GM21723 (cell line): ENCODE measurements around the gene YTHDF2.
"Not testable (repeated sequence)": the region's sequence is repeated elsewhere in the genome, so short reads cannot be mapped to it uniquely, and the experiment has no call there.

ENCODE experiments used
- ATAC-seq: cut with Tn5 transposase; IDR thresholded peaks from one replicate; pipeline ENCODE4 v1.9.1; 2021; ENCODE audit warnings: mild to moderate bottlenecking, moderate library complexity; ENCODE audit not compliant: unreplicated experiment

YTHDF2 gene

GRCh38 chr1:28736450-28737306 lies at the start of gene YTHDF2:
Gene YTHDF2 (plus strand): TSS chr1:28736940. CDS start chr1:28737121, 181 bp downstream.
- peak; percentile 84 for ATAC-seq

DNA sequence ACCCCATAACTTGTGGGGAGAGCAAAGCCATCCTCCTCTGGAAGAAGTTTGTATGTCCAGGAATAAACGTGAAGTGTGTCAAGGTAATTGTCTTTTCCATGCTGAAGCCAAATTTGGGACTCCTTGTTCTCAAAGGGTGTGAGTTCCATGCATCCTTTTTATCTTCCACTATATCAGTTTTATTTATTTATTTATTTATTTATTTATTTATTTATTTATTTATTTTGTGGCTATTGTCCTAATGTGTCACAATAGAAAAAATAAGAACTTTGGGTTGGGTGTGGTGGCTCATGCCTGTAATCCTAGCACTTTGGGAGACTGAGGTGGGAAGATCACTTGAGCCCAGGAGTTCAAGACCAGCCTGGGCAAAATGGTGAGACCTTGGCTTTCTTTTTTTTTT lies 45.1 kb upstream of the YTHDF2 start:
- not testable (repeated sequence) for ATAC-seq

GRCh38 chr1:28703629-28704028 lies 33.1 kb upstream of the YTHDF2 start:
- ATAC-seq, result no peak

DNA sequence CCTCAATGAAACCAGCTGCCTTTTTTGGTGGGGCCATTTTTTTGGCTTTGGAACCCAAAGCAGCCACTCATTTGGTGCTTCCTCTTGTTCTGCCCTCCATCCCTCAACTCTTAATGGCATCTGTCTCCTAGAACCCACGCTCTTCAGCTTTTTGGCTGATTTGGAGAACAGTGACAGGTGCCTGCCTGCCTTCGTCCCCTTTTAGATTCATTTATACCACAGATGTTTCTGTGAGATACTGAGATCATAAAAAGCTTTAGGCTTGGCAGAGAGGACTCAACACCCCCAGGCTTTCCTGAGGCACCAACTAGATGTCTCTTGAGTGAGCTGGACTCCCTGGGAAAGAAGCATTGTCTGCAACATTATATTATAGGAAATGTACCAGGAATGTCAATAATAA lies 20.4 kb upstream of the YTHDF2 start:
- no peak for ATAC-seq

- ATAC-seq, result no peak
These were observed 18.6 kb upstream of the YTHDF2 start for GRCh38 chr1:28718166-28718565.

DNA sequence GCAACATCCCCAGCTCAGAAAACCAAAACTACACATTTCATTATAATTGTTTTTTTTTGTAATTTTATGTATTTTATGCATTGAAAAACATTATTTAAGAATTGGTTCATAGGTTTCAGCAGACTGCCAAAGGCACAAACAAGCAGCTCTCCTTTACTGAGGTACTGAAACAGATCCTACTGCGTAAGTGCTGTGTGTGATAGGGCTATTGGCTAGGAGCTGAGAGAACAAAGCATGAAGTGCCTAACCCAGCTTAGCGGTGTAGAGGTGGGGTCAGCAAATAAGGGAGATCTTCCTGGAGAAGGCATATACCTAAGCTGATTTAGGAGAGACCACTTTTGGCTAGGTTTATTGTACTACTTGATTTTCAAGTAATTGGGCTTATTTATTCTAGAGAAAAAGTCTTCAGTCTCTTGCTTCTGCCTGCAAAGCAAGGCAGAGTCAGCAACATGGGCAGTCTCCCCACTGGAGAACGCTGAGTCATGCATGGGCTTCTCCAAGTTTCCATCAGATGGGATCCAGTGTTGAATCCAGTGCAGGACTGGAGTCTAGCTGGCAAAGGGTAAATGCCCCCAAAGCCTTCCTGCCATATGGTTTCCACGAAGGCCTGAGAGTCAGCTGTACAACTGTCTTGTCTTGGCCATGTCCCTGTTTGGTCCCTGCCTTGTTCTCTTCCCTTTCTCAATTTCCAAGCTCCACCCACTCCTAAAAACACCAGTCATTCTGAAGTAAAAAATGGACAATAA lies 18.0 kb upstream of the YTHDF2 start:
- no peak for ATAC-seq

GRCh38 chr1:28719332-28719619 lies 17.5 kb upstream of the YTHDF2 start:
- no peak for ATAC-seq

GRCh38 chr1:28720376-28720775 lies 16.4 kb upstream of the YTHDF2 start:
- no peak for ATAC-seq

GRCh38 chr1:28721927-28722326 lies 14.8 kb upstream of the YTHDF2 start:
- not testable (repeated sequence) for ATAC-seq

- not testable (repeated sequence) for ATAC-seq
These were observed 11.4 kb upstream of the YTHDF2 start for GRCh38 chr1:28725365-28725764.

DNA sequence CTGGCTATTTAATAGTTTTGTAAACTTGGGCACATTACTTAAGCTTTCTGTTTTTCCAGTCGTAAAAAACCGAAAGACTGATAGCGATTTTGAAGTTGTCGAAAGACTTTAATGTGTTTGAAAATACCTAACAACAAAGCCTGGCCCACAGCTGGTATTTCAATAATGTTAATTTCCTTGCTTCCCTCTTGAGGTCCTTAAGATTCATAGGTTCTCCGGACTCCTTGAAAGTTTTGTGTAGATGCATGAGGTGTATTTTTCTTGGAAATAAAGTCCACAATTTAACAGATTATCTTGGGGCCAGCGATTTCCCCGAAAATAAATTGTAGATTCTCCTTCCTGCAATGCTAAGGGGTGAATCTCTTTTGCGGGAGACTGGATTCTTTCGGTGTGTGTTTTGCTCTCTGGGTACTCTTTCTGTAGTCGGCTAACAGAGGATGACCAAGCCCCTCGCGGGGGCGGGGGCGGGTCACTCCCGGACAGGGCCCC lies 735 bp upstream of the YTHDF2 start:
- no peak for ATAC-seq

GRCh38 chr1:28737307-28738132 lies 780 bp downstream of the YTHDF2 start:
- peak; percentile 14 for ATAC-seq

DNA sequence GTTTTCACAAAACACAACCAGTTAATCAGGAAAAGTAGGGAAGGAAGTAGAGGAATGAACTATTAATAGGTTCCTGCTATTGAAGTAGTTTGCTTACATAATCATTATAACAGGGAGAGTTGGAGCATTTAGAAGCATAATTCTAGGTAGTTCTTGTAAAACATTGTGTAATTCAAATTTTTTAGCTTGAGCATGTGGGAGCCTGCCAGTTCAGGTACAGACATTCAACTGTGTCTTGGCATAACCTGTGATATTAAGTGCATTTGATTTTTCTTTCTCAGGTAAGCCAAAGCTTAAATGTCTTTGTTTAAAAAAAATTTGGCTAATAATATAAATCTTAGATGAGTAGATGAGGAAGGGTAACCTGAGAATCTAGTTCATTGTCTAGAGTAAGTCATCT lies 3.4 kb downstream of the YTHDF2 start:
- ATAC-seq, result no peak

DNA sequence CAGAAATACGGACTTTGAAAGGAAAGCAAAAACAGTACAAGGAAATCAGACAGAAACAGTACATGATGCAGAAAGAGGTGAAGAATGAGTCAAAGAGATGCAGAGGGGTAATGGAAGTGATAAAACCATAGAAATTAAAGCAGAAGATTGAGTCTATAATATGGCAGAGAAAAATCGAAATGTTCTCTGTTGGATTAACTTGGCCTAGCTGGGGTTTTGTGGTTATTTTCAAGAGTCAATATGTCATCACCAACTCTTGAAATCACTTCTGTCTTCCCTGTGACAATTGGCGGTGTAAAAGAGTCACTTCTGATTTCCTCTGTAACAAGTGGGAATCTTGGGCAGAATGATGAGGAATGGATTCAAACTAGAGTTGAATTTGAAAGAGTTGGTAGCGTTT lies 7.4 kb downstream of the YTHDF2 start:
- no peak for ATAC-seq

GRCh38 chr1:28745653-28746173 lies 9.0 kb downstream of the YTHDF2 start:
- no peak for ATAC-seq

- ATAC-seq, result no peak
These were observed 13.6 kb downstream of the YTHDF2 start for GRCh38 chr1:28750330-28750729.

GRCh38 chr1:28750771-28751294 lies 14.1 kb downstream of the YTHDF2 start:
- ATAC-seq, result not testable (repeated sequence)

DNA sequence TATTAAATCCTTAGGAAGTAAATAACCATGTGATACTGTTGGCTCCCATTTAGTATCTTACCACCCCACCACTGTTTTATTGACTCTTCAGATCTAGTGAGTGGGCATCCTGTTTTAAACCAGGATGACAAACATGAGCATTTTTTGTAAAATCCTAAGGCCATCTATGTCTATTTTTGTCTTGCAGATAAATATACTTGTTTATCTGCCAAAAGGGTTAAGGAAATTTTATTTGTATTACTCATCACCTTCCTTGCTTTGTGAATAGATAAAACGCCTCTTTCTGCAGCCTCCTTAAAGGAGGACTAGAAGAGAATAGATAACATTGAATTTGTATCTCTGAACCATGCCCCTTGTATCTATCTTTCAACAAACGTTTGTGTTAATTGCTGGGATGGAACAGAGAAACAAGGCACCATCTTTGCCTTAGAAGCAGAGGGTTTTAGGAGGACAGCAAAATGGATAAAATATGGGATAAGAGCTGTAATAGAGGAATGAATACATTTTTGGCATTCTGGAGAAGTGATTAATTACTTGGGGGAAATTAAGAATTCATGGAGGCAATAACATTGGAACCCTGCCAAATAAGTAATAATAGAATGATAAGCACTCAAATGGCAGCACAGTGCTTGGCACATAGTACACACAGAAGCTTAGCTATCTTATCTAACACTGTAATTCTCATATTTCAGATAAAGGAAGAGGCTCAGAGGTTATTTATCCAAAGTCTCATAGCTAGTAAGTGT lies 14.7 kb downstream of the YTHDF2 start:
- ATAC-seq, result no peak

- ATAC-seq, result no peak
These were observed 19.0 kb downstream of the YTHDF2 start for GRCh38 chr1:28755701-28756100.

DNA sequence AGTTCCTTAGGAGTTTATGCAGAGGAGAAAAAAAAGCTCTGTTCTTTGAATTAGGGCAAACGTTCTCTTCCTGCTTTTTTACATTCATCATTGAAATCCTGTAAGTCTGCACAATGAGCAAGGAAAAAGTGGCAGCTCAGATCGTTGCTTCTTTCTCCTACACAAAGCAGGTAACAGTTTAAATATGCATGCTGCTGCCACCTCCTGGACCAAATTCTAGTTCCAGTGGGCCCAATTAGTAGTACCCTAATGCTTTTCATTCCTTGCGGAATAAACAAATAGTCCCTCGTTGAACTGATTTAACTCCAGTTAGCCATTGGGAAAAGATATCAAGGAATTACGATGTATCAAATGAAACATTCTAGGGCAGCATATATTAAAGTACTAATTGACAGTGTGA lies 20.1 kb downstream of the YTHDF2 start:
- ATAC-seq, result no peak
